Measurements from ENCODE around the gene CXCR3. TPM values are rescaled to one million over a fixed set of nuclear protein-coding genes. Genes with fewer than 3 reads are reported as not detected.

The CXCR3 gene
- total and polyA plus RNA-seq, 2 of the 13 experiments (the other 11 are each of a cell fraction or from before 2014, with no cell fraction given), result 0.18 TPM; not detected in 1

- Histone ChIP-seq H3K9me3 (ENCODE audit: low read length) (no peaks in the 10 kb centered on the region), H4K20me1 (ENCODE audit: insufficient read depth, low read length) (no peaks in the 10 kb centered on the region), H3K27ac (ENCODE audit: extremely low read length, insufficient read depth, low read length) (no peak overlapping the region), H3K79me2 (ENCODE audit: insufficient read depth, low read length) (no peaks in the 10 kb centered on the region), H3K4me3 (replicated peaks in 1 of 3; ENCODE audit: insufficient read depth in 1 of 3, low read depth in 2 of 3, low read length in 3 of 3) (peak overlapping the region; percentile 38 to 66 (median 45); a peak in 5 of 6 replicates), H3K36me3 (replicated peaks in 1 of 2; ENCODE audit: control insufficient read depth in 1 of 2, insufficient read depth in 2 of 2, low read length in 2 of 2) (no peaks in the 10 kb centered on the region), H3K27me3 (ENCODE audit: control insufficient read depth in 1 of 2, insufficient read depth in 2 of 2, low read length in 2 of 2) (no peaks in the 10 kb centered on the region), H2AFZ (ENCODE audit: low read length) (no peak overlapping the region), H3K9ac (ENCODE audit: insufficient read depth, low read depth, low read length) (peak overlapping the region; percentile 36; the same call in 1 of the 2 replicates), H3K4me2 (ENCODE audit: low read depth, low read length) (peak overlapping the region; percentile 88), H3K4me1 (ENCODE audit: insufficient read depth, low read length) (peaks cover 9% of the 10 kb centered on the region)
- intact Hi-C loops (cut with micrococcal nuclease; ENCODE audit: unreplicated experiment), result loop anchor here (2.0 kb wide), 1 partner anchor 34 kb away; no protein-coding TSS in a partner anchor
- peak; percentile 8 for FAIRE-seq
- peak; percentile 92 for ATAC-seq
- WGBS (ENCODE audit: low lambda C conversion rate), result 50% methylated on average over 4 of the region's 43 CpGs
- DNase-seq (ENCODE audit: low spot score), result peak; percentile 31
- in situ Hi-C loops (cut with HindIII; ENCODE audit: extremely low pct_ligation_motif_present, low pct_unique_long_range_greater_than_20kb), result no loop called here
- ChIA-PET POLR2A (interaction anchor here (0.8 kb wide), 1 partner anchor 12 kb away, joined by 4 read pairs; no protein-coding TSS in a partner anchor), CTCF (ENCODE audit: low intra/inter-chr PET ratio, low total read pairs) (interaction anchor here (0.8 to 0.9 kb wide), 2 partner anchors 34 to 35 kb away, joined by 3 to 6 read pairs; no protein-coding TSS in a partner anchor)
- no TSS peak for BruUV-seq (replicated peaks)
- no peak for TF ChIP-seq NFIC (IDR thresholded peaks at IDR 0.05; ENCODE audit: low read length)
- TF ChIP-seq ZNF687 (CRISPR knock-in tag; IDR thresholded peaks at IDR 0.05), result peak; percentile 83
- no peak for TF ChIP-seq ZNF558 (CRISPR knock-in tag; IDR thresholded peaks at IDR 0.05; ENCODE audit: borderline replicate concordance)
- TF ChIP-seq IRF9 (CRISPR knock-in tag; IDR thresholded peaks at IDR 0.05; ENCODE audit: borderline replicate concordance), result 0 out of 2 replicates have a peak, but pooled peaks have one; percentile 30
- TF ChIP-seq TAF15 (IDR thresholded peaks at IDR 0.05; ENCODE audit: low read depth, low read length, poor library complexity, severe bottlenecking), result no peak
- TF ChIP-seq RELA (CRISPR knock-in tag; IDR thresholded peaks at IDR 0.05), result no peak
- no peak for TF ChIP-seq POLR2AphosphoS5 (IDR thresholded peaks at IDR 0.05; ENCODE audit: low read depth, low read length)
- TF ChIP-seq PAF1 (CRISPR knock-in tag; IDR thresholded peaks at IDR 0.05), result no peak
- no peak for TF ChIP-seq HDAC2 (CRISPR knock-in tag; IDR thresholded peaks at IDR 0.05)
- no peak for TF ChIP-seq AHR (CRISPR knock-in tag; IDR thresholded peaks at IDR 0.05)
- TF ChIP-seq PTBP1 (IDR thresholded peaks at IDR 0.05; ENCODE audit: low read depth, low read length, poor library complexity, severe bottlenecking), result no peak
- TF ChIP-seq HNRNPL (IDR thresholded peaks at IDR 0.05; ENCODE audit: low read depth, low read length), result peak; percentile 69; the same call in 1 of the 2 replicates
- no peak for TF ChIP-seq THYN1 (CRISPR knock-in tag; IDR thresholded peaks at IDR 0.05; ENCODE audit: borderline replicate concordance, low read depth)
- no peak for TF ChIP-seq RBFOX2 (IDR thresholded peaks at IDR 0.05; ENCODE audit: low read depth, low read length)
- no peak for TF ChIP-seq ZBTB1 (CRISPR knock-in tag; IDR thresholded peaks at IDR 0.05; ENCODE audit: borderline replicate concordance)
- TF ChIP-seq ATAD3A (CRISPR knock-in tag; IDR thresholded peaks at IDR 0.05), result no peak
- TF ChIP-seq ZFP1 (CRISPR knock-in tag; IDR thresholded peaks at IDR 0.05), result no peak
- TF ChIP-seq GFI1 (CRISPR knock-in tag; IDR thresholded peaks at IDR 0.05; ENCODE audit: borderline replicate concordance), result no peak
- no peak for TF ChIP-seq ZSCAN22 (CRISPR knock-in tag; IDR thresholded peaks at IDR 0.05)
- TF ChIP-seq IRX3 (CRISPR knock-in tag; IDR thresholded peaks at IDR 0.05; ENCODE audit: borderline replicate concordance, low read depth), result no peak
These were observed 1.4 kb downstream of the CXCR3 start for GRCh38 chrX:71616672-71617529.

Measured in HepG2 (cell line).